ENCODE measurements around the gene POLN. TPM values are rescaled to one million over a fixed set of nuclear protein-coding genes. Genes with fewer than 3 reads are reported as not detected.

POLN gene
- polyA plus RNA-seq, 1 donor (not counting 4 experiments of a cell fraction or from before 2014, with no cell fraction given) = 1.3 TPM

GRCh38 chr4:2273221-2273620 is 31.3 kb upstream of the POLN start:
- Histone ChIP-seq H3K36me3 (ENCODE audit: control insufficient read depth in 2 of 2, extremely low read depth in 1 of 2, insufficient read depth in 2 of 2, low read length in 2 of 2) (no peaks in the 10 kb centered on the region), H3K4me3 (ENCODE audit: control insufficient read depth in 2 of 3, extremely low read depth in 1 of 3, insufficient read depth in 2 of 3, low read depth in 1 of 3, low read length in 3 of 3) (no peak overlapping the region), H3K27ac (ENCODE audit: control insufficient read depth, insufficient read depth, low read length) (no peak overlapping the region), H3K9me1 (ENCODE audit: control insufficient read depth, extremely low read depth, insufficient read depth, low read length) (no peaks in the 10 kb centered on the region), H3K9ac (ENCODE audit: control insufficient read depth, extremely low read depth, insufficient read depth, low read length) (no peak overlapping the region), H4K20me1 (ENCODE audit: control insufficient read depth, extremely low read depth, insufficient read depth, low read length) (no peaks in the 10 kb centered on the region), H3K4me1 (ENCODE audit: control insufficient read depth, extremely low read depth, insufficient read depth, low read length) (no peaks in the 10 kb centered on the region), H3K4me2 (ENCODE audit: control insufficient read depth, extremely low read depth, insufficient read depth, low read depth, low read length) (no peak overlapping the region), H2AFZ (ENCODE audit: control insufficient read depth, low read length) (no peak overlapping the region), H3K27me3 (ENCODE audit: control insufficient read depth, extremely low read depth, insufficient read depth, low read length) (no peaks in the 10 kb centered on the region), H3K9me3 (ENCODE audit: control insufficient read depth, low read depth, low read length) (no peaks in the 10 kb centered on the region), H3K79me2 (ENCODE audit: control insufficient read depth, insufficient read depth, low read length) (no peaks in the 10 kb centered on the region)
- TF ChIP-seq, protein P1, sequence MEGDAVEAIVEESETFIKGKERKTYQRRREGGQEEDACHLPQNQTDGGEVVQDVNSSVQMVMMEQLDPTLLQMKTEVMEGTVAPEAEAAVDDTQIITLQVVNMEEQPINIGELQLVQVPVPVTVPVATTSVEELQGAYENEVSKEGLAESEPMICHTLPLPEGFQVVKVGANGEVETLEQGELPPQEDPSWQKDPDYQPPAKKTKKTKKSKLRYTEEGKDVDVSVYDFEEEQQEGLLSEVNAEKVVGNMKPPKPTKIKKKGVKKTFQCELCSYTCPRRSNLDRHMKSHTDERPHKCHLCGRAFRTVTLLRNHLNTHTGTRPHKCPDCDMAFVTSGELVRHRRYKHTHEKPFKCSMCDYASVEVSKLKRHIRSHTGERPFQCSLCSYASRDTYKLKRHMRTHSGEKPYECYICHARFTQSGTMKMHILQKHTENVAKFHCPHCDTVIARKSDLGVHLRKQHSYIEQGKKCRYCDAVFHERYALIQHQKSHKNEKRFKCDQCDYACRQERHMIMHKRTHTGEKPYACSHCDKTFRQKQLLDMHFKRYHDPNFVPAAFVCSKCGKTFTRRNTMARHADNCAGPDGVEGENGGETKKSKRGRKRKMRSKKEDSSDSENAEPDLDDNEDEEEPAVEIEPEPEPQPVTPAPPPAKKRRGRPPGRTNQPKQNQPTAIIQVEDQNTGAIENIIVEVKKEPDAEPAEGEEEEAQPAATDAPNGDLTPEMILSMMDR (optimal IDR thresholded peaks at IDR 0.05 in 1 of 3, IDR thresholded peaks at IDR 0.05 in 1 of 3, conservative IDR thresholded peaks at IDR 0.05 in 1 of 3; ENCODE audit: extremely low read depth in 1 of 3, insufficient read depth in 2 of 3, low read length in 3 of 3) = no peak
- no peak for TF ChIP-seq EZH2 (IDR thresholded peaks at IDR 0.05; ENCODE audit: low read length)
- dilution Hi-C loops (cut with MboI; ENCODE audit: extremely low pct_ligation_motif_present, low sequenced_read_pairs) = no loop called here
- no peak for FAIRE-seq
- DNase-seq (ENCODE audit: low read depth, low spot score) = no peak

DNA sequence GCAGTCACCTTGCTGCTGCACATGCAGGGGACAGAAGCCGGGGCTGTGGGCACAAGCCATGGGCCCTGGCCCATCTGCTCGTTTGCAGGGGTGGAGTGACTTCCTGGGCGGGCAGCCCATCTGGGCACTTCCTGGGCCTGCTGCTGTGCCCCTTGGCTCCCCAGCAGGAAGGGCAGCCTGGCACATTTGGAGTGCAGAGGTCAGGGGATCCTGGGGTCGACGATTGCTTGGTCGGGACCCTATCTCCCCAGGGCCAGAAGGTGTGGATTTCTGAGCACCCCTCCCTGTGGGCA is 30.9 kb upstream of the POLN start:
- Histone ChIP-seq H3K4me3 (ENCODE audit: control insufficient read depth in 2 of 3, extremely low read depth in 1 of 3, insufficient read depth in 2 of 3, low read depth in 1 of 3, low read length in 3 of 3) (no peak overlapping the region), H3K4me1 (ENCODE audit: control insufficient read depth, extremely low read depth, insufficient read depth, low read length) (no peaks in the 10 kb centered on the region), H3K27me3 (ENCODE audit: control insufficient read depth, extremely low read depth, insufficient read depth, low read length) (no peaks in the 10 kb centered on the region), H3K9ac (ENCODE audit: control insufficient read depth, extremely low read depth, insufficient read depth, low read length) (no peak overlapping the region), H3K9me1 (ENCODE audit: control insufficient read depth, extremely low read depth, insufficient read depth, low read length) (no peaks in the 10 kb centered on the region), H3K9me3 (ENCODE audit: control insufficient read depth, low read depth, low read length) (no peaks in the 10 kb centered on the region), H2AFZ (ENCODE audit: control insufficient read depth, low read length) (no peak overlapping the region), H3K79me2 (ENCODE audit: control insufficient read depth, insufficient read depth, low read length) (no peaks in the 10 kb centered on the region), H3K36me3 (ENCODE audit: control insufficient read depth in 2 of 2, extremely low read depth in 1 of 2, insufficient read depth in 2 of 2, low read length in 2 of 2) (no peaks in the 10 kb centered on the region), H3K27ac (ENCODE audit: control insufficient read depth, insufficient read depth, low read length) (no peak overlapping the region), H3K4me2 (ENCODE audit: control insufficient read depth, extremely low read depth, insufficient read depth, low read depth, low read length) (no peak overlapping the region), H4K20me1 (ENCODE audit: control insufficient read depth, extremely low read depth, insufficient read depth, low read length) (no peaks in the 10 kb centered on the region)
- TF ChIP-seq EZH2 (IDR thresholded peaks at IDR 0.05; ENCODE audit: low read length) = no peak
- TF ChIP-seq, protein P1 (optimal IDR thresholded peaks at IDR 0.05 in 1 of 3, IDR thresholded peaks at IDR 0.05 in 1 of 3, conservative IDR thresholded peaks at IDR 0.05 in 1 of 3; ENCODE audit: extremely low read depth in 1 of 3, insufficient read depth in 2 of 3, low read length in 3 of 3) = no peak
- DNase-seq (ENCODE audit: low read depth, low spot score) (no peak), FAIRE-seq (no peak)
- dilution Hi-C loops (cut with MboI; ENCODE audit: extremely low pct_ligation_motif_present, low sequenced_read_pairs) = no loop called here

All from keratinocyte (primary cell).